GM10847 (cell line): Measurements from ENCODE around the gene GHR.

Experiments
- POLR2A ChIP-seq: IDR thresholded peaks from 2 replicates; pipeline ENCODE4 v1.6.1; 2011; ENCODE audit not compliant: insufficient read length; ENCODE audit errors: extremely low read depth

The GHR gene

GRCh38 chr5:42592401-42593140 is 169.3 kb downstream of the GHR start:
- no peak for TF ChIP-seq POLR2A

DNA sequence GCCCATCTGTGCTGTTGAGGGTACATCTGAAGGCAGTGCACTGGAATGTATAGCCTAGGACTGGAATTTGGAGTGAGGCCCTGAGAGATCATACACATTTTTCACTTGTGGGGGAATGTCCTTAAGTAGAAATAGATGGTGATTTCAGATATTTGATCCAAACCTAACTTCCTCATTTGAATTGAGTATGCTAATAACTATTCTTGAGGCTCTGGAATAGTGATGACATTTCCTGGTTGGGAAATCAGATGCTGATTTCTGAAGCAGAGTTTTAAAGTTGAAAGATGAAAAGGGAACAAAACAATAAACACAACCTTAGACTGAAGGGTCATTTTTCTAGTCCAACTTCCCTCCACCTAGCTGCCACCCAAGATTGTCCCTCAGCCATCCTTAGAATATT is 170.4 kb downstream of the GHR start:
- no peak for TF ChIP-seq POLR2A

DNA sequence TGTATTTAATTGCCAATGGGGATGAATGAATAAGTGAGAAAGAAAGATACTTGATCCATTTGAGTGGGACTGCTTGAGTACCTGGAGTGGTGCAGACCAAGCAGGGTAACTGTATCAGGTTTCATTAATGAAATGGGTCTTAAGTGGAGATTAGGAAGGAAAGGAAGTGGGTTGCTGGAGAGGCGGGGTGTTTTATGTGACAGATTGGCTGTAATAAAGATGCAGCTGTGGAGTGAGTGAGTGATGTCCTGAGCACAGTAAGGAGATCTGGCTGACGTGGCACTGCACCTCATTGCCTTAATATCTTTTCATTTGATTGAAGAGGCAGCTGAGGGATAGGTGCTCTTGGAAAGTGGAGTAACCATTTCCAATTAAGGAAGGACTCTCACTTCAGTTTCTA is 172.4 kb downstream of the GHR start:
- no peak for TF ChIP-seq POLR2A

GRCh38 chr5:42596817-42597216 is 173.6 kb downstream of the GHR start:
- no peak for TF ChIP-seq POLR2A

- TF ChIP-seq POLR2A, result no peak
Observed at GRCh38 chr5:42597318-42597937, 174.2 kb downstream of the GHR start.

DNA sequence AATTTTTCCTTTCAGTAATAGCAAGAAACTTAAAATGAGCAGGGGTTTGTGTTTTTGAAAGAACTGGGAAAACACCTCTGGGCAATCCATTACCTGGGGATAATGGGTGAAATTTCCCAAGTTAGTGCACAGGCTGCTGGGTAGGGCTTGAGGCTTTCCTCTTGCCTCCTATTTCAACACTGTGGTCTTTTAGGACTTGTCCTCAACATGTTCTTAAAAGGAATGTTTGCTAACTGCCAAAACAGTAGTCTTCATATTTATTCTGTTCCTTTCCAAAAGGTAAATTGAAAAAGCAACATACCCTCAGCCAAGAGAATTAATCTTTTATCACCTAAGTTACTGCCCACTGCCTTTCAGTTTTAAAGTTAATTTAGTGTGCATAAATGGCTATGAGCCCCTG is 175.1 kb downstream of the GHR start:
- TF ChIP-seq POLR2A, result no peak

DNA sequence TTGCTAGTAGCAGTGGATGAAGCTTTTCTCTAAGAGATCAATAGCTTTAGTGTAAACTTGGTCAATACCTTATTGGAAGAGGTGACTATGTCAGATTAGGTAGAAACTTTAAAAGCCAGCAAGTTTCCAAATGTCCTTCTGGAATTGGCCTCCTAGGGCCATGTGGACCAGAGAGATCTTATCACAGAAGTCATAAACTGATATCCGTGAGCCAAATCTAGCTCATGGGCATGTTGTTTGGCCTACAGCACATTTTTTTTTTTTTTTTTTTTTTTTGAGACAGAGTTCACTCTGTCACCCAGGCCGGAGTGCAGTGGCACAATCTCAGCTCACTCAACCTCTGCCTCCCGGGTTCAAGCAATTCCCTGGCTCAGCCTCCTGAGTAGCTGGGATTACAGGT is 175.9 kb downstream of the GHR start:
- TF ChIP-seq POLR2A, result no peak

GRCh38 chr5:42600441-42600840 is 177.2 kb downstream of the GHR start:
- no peak for TF ChIP-seq POLR2A

- no peak for TF ChIP-seq POLR2A
Observed at GRCh38 chr5:42604171-42604711, 181.0 kb downstream of the GHR start.

- no peak for TF ChIP-seq POLR2A
Observed at GRCh38 chr5:42605490-42605889, 182.3 kb downstream of the GHR start.

GRCh38 chr5:42606464-42606869 is 183.2 kb downstream of the GHR start:
- no peak for TF ChIP-seq POLR2A

GRCh38 chr5:42611437-42611836 is 188.2 kb downstream of the GHR start:
- no peak for TF ChIP-seq POLR2A

DNA sequence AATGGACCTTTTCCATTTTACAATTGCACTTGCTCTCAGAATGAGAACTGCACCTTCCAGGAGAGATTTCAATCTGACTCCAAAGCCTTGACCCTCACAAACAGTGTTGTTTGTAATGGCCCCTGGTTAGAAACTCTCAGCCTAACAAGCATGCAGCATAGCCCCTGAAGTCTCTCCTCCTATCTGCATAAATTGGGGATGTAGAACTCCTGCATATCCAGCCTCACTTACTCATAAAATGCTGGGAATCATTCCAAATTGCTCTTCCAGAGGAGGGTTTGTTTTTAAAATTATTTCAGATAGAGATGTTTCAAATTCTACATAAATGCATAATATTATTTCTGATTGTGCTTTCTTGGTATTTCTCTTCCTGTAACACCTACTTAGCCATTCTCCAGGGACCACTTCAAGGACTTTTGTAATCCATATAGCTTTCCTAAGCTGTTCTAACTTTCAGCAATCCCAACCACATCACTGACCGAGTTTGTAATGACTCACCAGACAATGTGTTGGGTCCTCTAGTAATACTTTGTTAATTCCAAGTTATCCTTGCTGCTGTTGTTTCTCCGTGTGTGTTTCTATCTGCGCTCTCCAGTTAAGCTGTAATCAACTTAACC is 189.6 kb downstream of the GHR start:
- TF ChIP-seq POLR2A, result no peak

DNA sequence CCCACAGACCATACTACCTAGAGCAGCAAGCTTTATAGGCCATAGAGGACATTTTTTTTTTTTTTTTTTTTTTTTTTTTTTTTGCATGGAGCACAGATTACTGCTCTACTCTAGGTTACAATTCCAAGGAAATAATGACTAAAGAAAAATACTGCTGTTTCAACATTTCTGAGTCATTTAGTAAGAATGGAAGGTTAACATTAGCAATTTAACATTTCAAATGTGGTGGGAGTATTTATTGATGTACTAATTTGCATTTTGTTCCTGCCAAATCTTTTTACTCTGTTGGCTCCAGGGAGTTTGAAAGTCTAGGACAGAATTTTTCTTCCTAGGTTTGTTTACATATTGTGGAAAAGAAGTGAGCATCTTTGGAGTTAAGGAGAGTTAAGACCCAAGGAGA is 191.3 kb downstream of the GHR start:
- TF ChIP-seq POLR2A, result no peak

GRCh38 chr5:42620579-42621216 is 197.5 kb downstream of the GHR start:
- TF ChIP-seq POLR2A, result no peak

DNA sequence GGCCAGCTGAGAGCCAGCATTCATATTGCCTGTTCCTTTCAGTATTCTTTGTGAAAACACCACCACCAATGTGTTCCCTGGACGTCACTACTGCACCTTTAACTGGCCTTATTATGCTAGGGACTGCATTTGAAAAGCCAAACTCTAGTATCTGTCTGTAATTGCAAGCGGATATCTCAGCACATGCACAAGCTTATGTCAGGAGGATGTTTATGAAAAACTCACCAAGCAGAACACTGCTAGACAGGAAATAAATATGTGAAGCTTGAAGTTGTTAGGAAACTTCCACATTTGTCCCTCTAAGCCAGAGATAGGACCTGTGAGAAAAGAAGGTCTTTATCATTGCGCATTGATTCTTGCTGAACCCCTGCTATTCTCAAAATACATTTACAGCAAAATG is 198.0 kb downstream of the GHR start:
- TF ChIP-seq POLR2A, result no peak
